SK-N-SH treated with all-trans-retinoic acid at 6 μM for 48 hours (cell line): Measurements from ENCODE around the gene MTFR1L.

Source experiments
- ARNTL ChIP-seq: fragments of 450-650 bp; formaldehyde crosslinking; IDR thresholded peaks from 2 replicates; pipeline ENCODE4 v1.5.0; 2020; ENCODE audit warnings: low read depth, mild to moderate bottlenecking, moderate library complexity, borderline replicate concordance
- CREB5 ChIP-seq: fragments of 250-450 bp; sonication (Bioruptor Pico); IDR thresholded peaks from 2 replicates; pipeline ENCODE4 v1.5.1; 2020; ENCODE audit warnings: low read depth, mild to moderate bottlenecking, moderate library complexity
- CSRNP3 ChIP-seq: fragments of 250-450 bp; sonication (Bioruptor Pico); IDR thresholded peaks from 2 replicates; pipeline ENCODE4 v1.5.1; 2021; ENCODE audit warnings: mild to moderate bottlenecking, moderate library complexity
- ESRRG ChIP-seq: fragments of 250-450 bp; sonication (Bioruptor Pico); IDR thresholded peaks from 2 replicates; pipeline ENCODE4 v1.6.1; 2021; ENCODE audit warnings: mild to moderate bottlenecking
- ISL1 ChIP-seq: fragments of 250-450 bp; sonication (Bioruptor Pico); IDR thresholded peaks from 2 replicates; pipeline ENCODE4 v2.1.2; 2022; ENCODE audit warnings: mild to moderate bottlenecking, moderate library complexity
- PATZ1 ChIP-seq: fragments of 250-450 bp; sonication (Bioruptor Pico); IDR thresholded peaks from 2 replicates; pipeline ENCODE4 v1.8.0; 2020; ENCODE audit warnings: mild to moderate bottlenecking, moderate library complexity, borderline replicate concordance
- RARB ChIP-seq: fragments of 250-450 bp; sonication (Bioruptor Pico); IDR thresholded peaks from 2 replicates; pipeline ENCODE4 v1.8.0; 2021; ENCODE audit warnings: mild to moderate bottlenecking, moderate library complexity
- TCF4 ChIP-seq: fragments of 250-450 bp; sonication (Bioruptor Pico); IDR thresholded peaks from 2 replicates; pipeline ENCODE4 v1.8.0; 2021; ENCODE audit warnings: mild to moderate bottlenecking, moderate library complexity, borderline replicate concordance
- TOX ChIP-seq: fragments of 250-450 bp; sonication (Bioruptor Pico); IDR thresholded peaks from 2 replicates; pipeline ENCODE4 v1.8.0; 2021; ENCODE audit warnings: mild to moderate bottlenecking, moderate library complexity, borderline replicate concordance
- TSHZ2 ChIP-seq: fragments of 250-450 bp; sonication (Bioruptor Pico); IDR thresholded peaks from 2 replicates; pipeline ENCODE4 v1.5.0; 2020; ENCODE audit warnings: mild to moderate bottlenecking, moderate library complexity
- ZFP3 ChIP-seq: fragments of 250-450 bp; sonication (Bioruptor Pico); IDR thresholded peaks from 2 replicates; pipeline ENCODE4 v1.5.0; 2020; ENCODE audit warnings: mild to moderate bottlenecking, moderate library complexity
- ZFP30 ChIP-seq: fragments of 450-650 bp; formaldehyde crosslinking; IDR thresholded peaks from 2 replicates; pipeline ENCODE4 v1.5.0; 2022; ENCODE audit warnings: mild to moderate bottlenecking, moderate library complexity
- ZNF565 ChIP-seq: fragments of 450-650 bp; formaldehyde crosslinking; conservative IDR thresholded peaks from 2 replicates; pipeline ENCODE4 v1.5.0; 2020; ENCODE audit warnings: low read depth, mild to moderate bottlenecking, moderate library complexity
- ZNF70 ChIP-seq: fragments of 450-650 bp; formaldehyde crosslinking; IDR thresholded peaks from 2 replicates; pipeline ENCODE4 v1.5.0; 2020; ENCODE audit warnings: mild to moderate bottlenecking, moderate library complexity

- no peak for TF ChIP-seq ZNF565
- no peak for TF ChIP-seq RARB (CRISPR knock-in tag)
- TF ChIP-seq ESRRG (CRISPR knock-in tag): no peak
- no peak for TF ChIP-seq ZNF70
- no peak for TF ChIP-seq CREB5 (CRISPR knock-in tag)
- no peak for TF ChIP-seq ZFP30 (CRISPR knock-in tag)
- TF ChIP-seq ZFP3 (CRISPR knock-in tag): no peak
- TF ChIP-seq TCF4 (CRISPR knock-in tag): no peak
- no peak for TF ChIP-seq PATZ1
- TF ChIP-seq CSRNP3 (CRISPR knock-in tag): no peak
- no peak for TF ChIP-seq TSHZ2 (CRISPR knock-in tag)
- no peak for TF ChIP-seq ISL1 (CRISPR knock-in tag)
- TF ChIP-seq ARNTL (CRISPR knock-in tag): no peak
- no peak for TF ChIP-seq TOX (CRISPR knock-in tag)
These were observed 9.3 kb downstream of the MTFR1L start for GRCh38 chr1:25829046-25829445.
